ENCODE measurements around the gene TCEANC. TPM values are rescaled to one million over a fixed set of nuclear protein-coding genes. Genes with fewer than 3 reads are reported as not detected.

TCEANC gene
- total RNA-seq, 3 donors from 2014 or later = 4.6 to 7.8 (median 5.2) TPM

GRCh38 chrX:13658602-13659001 lies 5.7 kb downstream of the TCEANC start:
- intact Hi-C loops (cut with DNase I; ENCODE audit: low total_unique reads) = no loop called here
- no peak for DNase-seq (ENCODE audit: low spot score in 2 of 2)
- Histone ChIP-seq H3K36me3 (no peaks in the 10 kb centered on the region), H3K9me3 (no peaks in the 10 kb centered on the region), H3K27me3 (peaks cover 0 to 1% of the 10 kb centered on the region in 2 donors), H3K4me1 (no peaks in the 10 kb centered on the region), H3K4me3 (no peak overlapping the region), H3K27ac (no peak overlapping the region)
- no peak for TF ChIP-seq POLR2A (IDR thresholded peaks at IDR 0.05)
- TF ChIP-seq CTCF (IDR thresholded peaks at IDR 0.05) = peak; percentile 46 to 76 (median 54)
- TF ChIP-seq POLR2AphosphoS5 (IDR thresholded peaks at IDR 0.05) = no peak

- DNase-seq (ENCODE audit: low spot score in 2 of 2) = no peak
- intact Hi-C loops (cut with DNase I; ENCODE audit: low total_unique reads) = no loop called here
- no peak overlapping the region for H3K4me3 ChIP-seq
- H3K27me3 ChIP-seq = peaks cover 0 to 3% of the 10 kb centered on the region in 2 donors
- no peaks in the 10 kb centered on the region for H3K36me3 ChIP-seq
- peak overlapping the region in 1 of 2 donors; percentile 40 for H3K27ac ChIP-seq
- no peaks in the 10 kb centered on the region for H3K9me3 ChIP-seq
- no peaks in the 10 kb centered on the region for H3K4me1 ChIP-seq
- TF ChIP-seq POLR2AphosphoS5 (IDR thresholded peaks at IDR 0.05) = no peak
- TF ChIP-seq POLR2A (IDR thresholded peaks at IDR 0.05) = no peak
- TF ChIP-seq CTCF (IDR thresholded peaks at IDR 0.05) = no peak
Observed at GRCh38 chrX:13659063-13659462, 6.1 kb downstream of the TCEANC start.

- TF ChIP-seq CTCF (IDR thresholded peaks at IDR 0.05) = no peak
- no peak for TF ChIP-seq POLR2A (IDR thresholded peaks at IDR 0.05)
- no peak for TF ChIP-seq POLR2AphosphoS5 (IDR thresholded peaks at IDR 0.05)
- Histone ChIP-seq H3K27ac (peak overlapping the region in 1 of 2 donors; percentile 48), H3K9me3 (no peaks in the 10 kb centered on the region), H3K36me3 (no peaks in the 10 kb centered on the region), H3K27me3 (peaks cover 0 to 3% of the 10 kb centered on the region in 2 donors), H3K4me3 (peak overlapping the region; percentile 0 to 28 (median 16)), H3K4me1 (no peaks in the 10 kb centered on the region)
- intact Hi-C loops (cut with DNase I; ENCODE audit: low total_unique reads) = no loop called here
- no peak for DNase-seq (ENCODE audit: low spot score in 2 of 2)
Observed at GRCh38 chrX:13661735-13662288, 8.9 kb downstream of the TCEANC start.

- no peak for DNase-seq (ENCODE audit: low spot score in 2 of 2)
- Histone ChIP-seq H3K4me3 (peak overlapping the region; percentile 0 to 28 (median 16)), H3K36me3 (no peaks in the 10 kb centered on the region), H3K27ac (peak overlapping the region in 1 of 2 donors; percentile 48), H3K4me1 (peaks cover 0 to 5% of the 10 kb centered on the region in 2 donors), H3K9me3 (no peaks in the 10 kb centered on the region), H3K27me3 (peaks cover 0 to 3% of the 10 kb centered on the region in 2 donors)
- TF ChIP-seq POLR2A (IDR thresholded peaks at IDR 0.05) (no peak), CTCF (IDR thresholded peaks at IDR 0.05) (no peak), POLR2AphosphoS5 (IDR thresholded peaks at IDR 0.05) (peak in 1 of 3 donors; percentile 24)
- intact Hi-C loops (cut with DNase I; ENCODE audit: low total_unique reads) = no loop called here
Observed at GRCh38 chrX:13662355-13662791, 9.4 kb downstream of the TCEANC start.

GRCh38 chrX:13664020-13664419 lies 11.1 kb downstream of the TCEANC start:
- intact Hi-C loops (cut with DNase I; ENCODE audit: low total_unique reads) = no loop called here
- peak overlapping the region; percentile 28 to 43 for H3K27ac ChIP-seq
- TF ChIP-seq POLR2AphosphoS5 (IDR thresholded peaks at IDR 0.05) = no peak
- TF ChIP-seq POLR2A (IDR thresholded peaks at IDR 0.05) = no peak
- no peak for TF ChIP-seq CTCF (IDR thresholded peaks at IDR 0.05)

More at GRCh38 chrX:13664020-13664419, 11.1 kb downstream of the TCEANC start:
- Histone ChIP-seq H3K4me1 (peaks cover 0 to 8% of the 10 kb centered on the region in 2 donors), H3K9me3 (no peaks in the 10 kb centered on the region), H3K27me3 (peaks cover 0 to 11% of the 10 kb centered on the region in 2 donors), H3K36me3 (no peaks in the 10 kb centered on the region), H3K4me3 (no peak overlapping the region)
- DNase-seq (ENCODE audit: low spot score in 2 of 2) = no peak
